ENCODE measurements around the gene COL17A1.

Gene COL17A1

DNA sequence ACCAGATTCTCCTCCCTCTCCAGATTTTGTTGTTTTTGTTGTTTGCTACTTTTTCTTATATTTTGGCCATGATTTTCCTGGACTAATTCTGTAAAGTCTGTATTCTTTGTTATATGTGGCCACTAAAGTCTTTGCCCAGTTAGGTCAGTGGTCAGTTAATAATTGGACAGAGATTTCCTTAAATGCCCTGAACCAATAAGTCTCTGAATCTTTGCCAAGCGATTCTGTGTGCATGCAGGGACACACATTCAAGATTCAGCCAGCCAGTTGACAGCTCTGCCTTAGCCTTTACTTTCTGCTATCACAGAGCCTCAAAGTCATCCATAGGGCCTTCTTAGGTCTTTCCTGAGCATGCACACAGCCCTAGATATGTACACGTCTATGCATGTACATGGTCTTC lies 11.0 kb upstream of the COL17A1 start:
- DNase-seq = no peak

DNA sequence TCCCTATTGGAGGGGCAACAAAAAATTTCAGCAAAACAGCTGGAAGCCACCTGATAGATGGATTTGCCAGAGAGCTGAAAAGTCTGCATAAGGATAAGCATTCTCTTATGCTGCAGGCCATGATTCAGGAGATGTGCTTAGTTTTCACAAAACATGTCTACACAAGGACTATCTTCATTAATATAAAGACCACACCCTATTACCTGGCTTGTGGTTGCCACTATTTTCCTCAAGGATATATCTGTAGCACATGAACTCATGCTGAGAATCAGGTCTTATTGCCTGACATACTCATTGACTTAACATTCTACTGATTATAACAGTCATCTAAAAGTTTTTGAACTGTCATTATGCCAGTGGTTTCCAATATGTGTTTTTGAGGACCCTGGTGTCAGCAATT lies 7.1 kb upstream of the COL17A1 start:
- DNase-seq = no peak

- DNase-seq = no peak
These were observed 4.9 kb upstream of the COL17A1 start for GRCh38 chr10:104090611-104091010.

DNA sequence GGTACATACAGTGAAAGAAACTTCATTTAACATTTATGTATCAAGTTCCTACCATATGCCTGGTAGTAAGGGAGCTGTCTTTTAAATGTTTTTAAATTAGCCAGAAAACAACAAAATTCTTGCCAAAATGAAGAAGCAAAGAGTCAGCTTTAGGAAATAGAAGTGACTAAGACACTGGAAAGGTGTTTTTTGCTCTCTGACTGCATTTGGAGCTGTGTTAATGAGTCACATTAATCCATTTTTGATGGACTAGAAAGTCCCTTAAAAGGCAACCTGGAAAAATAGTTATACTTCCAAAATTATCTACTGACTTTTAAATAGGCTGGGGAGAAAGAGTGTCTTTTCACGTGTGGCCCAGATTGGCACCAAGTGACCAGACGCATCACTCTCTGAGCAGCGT lies 3.9 kb upstream of the COL17A1 start:
- DNase-seq = no peak

- DNase-seq = no peak
These were observed 2.6 kb upstream of the COL17A1 start for GRCh38 chr10:104088239-104088638.

DNA sequence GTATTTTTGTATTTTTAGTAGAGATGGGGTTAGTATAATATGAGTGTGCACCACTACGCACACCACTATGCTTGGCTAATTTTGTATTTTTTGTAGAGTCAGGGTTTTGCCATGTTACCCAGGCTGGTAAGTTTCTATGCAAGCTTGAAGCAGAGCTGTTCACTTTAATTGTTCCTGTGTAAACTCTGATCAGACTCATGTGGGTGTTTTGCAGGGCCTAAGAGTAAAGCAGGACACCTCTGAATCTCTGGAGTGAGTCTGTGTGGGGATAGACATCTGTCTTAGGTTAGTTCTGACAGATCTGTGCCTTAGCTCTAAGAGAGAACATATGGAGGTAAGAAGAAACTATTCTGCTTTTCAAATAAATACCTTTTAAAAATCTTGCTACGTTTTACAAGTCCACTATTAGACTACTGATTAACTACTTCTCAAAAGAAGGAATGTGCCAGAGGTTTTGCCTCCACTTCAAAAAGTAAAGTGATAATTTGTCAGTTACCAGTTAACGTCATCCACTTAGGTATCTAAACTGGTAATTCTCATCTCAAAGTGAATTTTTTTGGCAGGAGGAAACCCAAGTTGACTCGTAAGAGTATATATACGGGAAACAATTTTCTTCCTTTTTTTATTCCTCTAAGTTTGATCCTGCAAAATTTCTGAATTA lies 1.1 kb downstream of the COL17A1 start:
- DNase-seq = no peak

DNA sequence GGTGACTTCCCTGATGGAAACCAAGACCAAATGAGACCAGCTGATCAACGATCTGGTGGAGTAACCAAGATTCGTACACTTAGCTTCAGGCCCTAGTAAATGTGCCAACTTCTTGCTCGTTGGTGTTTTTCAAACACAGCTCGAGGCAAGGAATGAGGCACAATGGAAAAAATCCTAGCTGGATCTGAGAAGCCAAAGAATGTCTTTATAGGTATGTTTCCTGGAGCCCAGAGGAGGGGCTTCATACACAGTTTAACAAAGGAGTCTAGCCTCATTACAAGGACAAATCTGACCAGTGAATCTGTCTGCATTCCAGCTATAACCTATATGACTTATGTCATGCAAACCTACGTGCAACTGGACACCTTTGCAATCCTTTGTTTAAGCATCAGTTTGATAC lies 3.7 kb downstream of the COL17A1 start:
- DNase-seq = no peak

GRCh38 chr10:104080762-104081161 lies 4.9 kb downstream of the COL17A1 start:
- DNase-seq = no peak

- no peak for DNase-seq
These were observed 8.0 kb downstream of the COL17A1 start for GRCh38 chr10:104077663-104078151.

DNA sequence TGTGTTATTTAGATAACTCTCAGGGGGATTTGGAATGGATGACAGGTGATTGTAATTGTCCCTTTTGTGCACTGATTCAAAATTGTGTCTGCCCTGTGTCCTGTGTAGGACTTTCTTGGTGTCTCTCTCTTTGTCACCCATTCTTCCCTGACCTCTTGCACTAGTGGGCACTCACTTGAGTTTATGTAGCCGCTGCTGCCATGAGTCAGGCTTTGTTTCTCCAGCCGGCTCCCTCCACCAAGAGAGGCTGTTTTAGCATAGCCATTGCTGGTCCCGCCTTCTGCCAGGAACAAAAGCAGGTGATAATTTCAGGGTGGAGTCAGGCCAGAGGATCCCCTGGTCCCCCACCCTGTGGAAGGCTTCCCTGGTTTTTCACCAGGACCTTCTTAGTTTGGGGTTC lies 8.4 kb downstream of the COL17A1 start:
- DNase-seq = no peak

DNA sequence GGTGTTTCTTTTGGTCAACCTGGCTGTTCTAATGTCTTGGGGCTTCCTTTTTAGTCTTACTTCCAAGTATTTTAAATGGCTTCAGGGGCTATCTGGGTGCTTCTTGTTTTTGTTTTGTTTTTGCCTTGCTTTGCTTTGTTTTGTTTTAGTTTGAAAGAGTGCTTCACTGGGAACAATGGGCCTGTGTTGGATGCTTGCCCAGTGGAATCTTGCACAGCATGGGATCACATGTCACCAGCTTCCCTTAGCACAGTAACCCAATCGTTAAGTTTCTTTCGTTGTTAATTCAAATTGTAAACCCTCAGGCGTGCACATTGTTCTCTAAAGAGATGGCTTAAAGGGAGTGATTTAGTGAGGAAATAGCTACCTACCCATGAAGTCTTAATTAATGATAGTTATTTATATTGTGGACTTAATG lies 8.9 kb downstream of the COL17A1 start:
- DNase-seq = peak; percentile 41

GRCh38 chr10:104074505-104074904 lies 11.2 kb downstream of the COL17A1 start:
- no peak for DNase-seq

DNA sequence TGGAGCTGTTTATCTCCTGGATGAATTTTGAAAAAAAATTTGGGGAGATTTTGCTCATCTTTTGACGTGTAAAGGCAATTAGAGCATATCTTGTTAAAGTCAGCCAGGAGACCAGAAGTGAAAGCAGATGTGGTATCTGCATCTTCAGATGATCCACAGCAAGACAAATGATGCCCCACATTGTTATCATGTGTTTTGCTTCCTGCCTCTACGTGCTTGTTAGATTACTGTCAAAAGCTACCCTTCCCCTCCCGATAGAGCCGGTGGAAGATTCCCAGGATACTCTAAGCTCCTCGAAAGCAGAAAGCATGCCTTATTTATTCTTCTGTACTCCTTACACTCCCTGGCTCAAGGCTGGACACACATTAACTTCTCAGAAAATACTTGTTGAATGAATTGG lies 12.9 kb downstream of the COL17A1 start:
- no peak for DNase-seq

- no peak for DNase-seq
These were observed 16.1 kb downstream of the COL17A1 start for GRCh38 chr10:104069613-104070012.

DNA sequence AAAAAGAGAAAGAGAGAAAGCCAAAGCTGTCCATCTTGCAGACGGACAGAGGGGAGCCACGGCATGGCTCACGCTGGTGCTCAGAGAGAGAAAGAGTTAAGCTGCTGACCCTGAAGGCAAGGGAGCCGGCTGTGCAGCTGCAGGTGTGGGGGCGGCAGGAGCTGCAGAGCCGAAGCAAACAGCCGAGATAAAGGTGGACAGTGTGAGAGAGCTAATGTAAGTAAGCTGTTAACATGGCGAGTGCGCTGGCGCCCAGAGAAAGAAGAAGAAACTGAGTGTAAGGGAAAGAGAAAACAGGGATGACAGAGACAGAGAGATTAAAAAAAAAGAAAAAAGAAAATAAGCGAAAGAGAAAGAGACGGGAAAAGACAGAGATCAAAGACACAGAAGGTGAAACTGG lies 18.2 kb downstream of the COL17A1 start:
- DNase-seq = no peak

GRCh38 chr10:104066945-104067344 lies 18.7 kb downstream of the COL17A1 start:
- DNase-seq = no peak

DNA sequence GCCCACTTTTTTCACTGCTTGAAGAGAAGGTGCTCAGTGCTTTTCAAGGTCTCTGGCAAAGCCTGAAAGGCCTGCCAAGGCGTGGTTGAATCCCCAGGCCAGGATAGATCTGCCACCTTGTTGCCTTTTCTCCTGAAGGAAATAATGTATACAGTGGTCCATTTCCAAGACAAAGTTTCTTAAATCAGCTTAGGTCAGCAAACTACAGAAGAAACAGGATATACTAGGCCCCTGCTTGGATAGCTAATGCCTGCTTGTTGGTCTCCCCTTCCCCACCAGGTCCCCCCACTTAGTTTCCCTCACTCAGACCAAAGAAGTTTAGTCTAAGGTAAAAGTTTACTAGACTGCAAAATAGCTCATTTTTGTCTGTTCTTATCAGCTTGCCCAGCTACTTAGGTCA lies 19.9 kb downstream of the COL17A1 start:
- no peak for DNase-seq

GRCh38 chr10:104061196-104061595 lies 24.5 kb downstream of the COL17A1 start:
- DNase-seq = no peak

GRCh38 chr10:104059364-104059763 lies 26.3 kb downstream of the COL17A1 start:
- no peak for DNase-seq

DNA sequence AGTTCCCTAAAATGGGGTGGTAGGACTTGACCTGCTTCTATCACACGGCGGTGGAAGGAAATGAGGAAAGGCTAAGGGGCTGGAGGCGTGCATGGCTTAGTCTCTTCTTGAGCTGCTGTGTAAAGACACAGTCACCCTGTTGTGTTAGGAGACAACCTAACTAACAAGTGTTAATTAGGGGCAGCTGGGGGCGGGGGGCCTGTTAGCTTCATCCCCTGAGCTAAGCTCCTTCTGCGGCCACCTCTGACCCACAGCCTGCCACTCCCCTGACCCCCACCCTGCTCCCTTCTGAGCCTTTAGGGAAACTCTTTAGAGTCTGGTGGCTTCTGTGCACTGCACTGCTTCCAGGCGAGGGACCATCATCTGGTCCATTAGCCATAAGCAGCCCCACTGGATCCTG lies 28.0 kb downstream of the COL17A1 start:
- no peak for DNase-seq

- no peak for DNase-seq
These were observed 28.9 kb downstream of the COL17A1 start for GRCh38 chr10:104056619-104057273.

- DNase-seq = no peak
These were observed 31.2 kb downstream of the COL17A1 start for GRCh38 chr10:104054430-104054829.

DNA sequence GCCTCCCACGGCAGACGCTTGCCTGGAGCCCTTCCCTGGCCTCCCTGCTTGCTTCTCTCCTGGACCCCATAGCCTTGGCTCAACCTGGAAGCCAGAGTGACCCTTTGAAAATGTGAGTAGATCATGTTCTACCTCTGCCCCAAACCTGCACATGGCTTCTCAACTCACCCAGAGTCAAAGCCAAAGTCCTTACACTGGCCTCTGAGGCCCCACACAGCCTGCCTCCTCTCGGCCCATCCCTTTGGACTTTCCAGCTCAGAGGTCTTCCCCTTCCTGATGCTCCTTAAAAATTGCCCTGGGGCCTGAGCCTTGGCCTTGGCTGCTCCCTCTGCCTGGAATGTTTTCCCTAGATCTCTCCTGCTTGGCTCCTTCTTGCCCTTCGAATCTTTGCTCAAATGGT lies 32.5 kb downstream of the COL17A1 start:
- no peak for DNase-seq

DNA sequence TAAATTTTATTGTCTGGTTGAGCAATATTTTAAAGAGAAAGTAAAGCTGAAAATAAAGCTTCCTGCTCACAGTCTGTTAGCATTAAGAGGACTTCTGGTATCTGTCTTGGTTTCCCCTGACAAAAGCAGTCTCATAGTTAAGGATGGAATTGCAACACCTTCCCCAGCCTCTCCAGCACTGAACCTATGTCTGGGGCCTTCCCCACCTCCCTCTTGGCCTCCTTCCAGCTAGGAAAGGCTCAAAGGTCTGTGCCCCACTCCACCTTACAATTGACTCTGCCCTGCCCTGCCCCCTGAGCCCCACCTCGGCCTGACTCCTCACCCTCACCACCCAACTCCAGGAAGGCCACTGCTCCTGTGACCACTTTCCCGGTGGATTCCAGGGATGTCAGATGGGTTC lies 33.2 kb downstream of the COL17A1 start:
- DNase-seq = no peak

Data from right hindlimb (tissue), 1 donor.